Endothelial cell of umbilical vein (primary cell): ENCODE measurements around the gene TRAK1.

Experiments
- EZH2 ChIP-seq: IDR thresholded peaks from 2 replicates; pipeline ENCODE4 v1.6.1; 2012; ENCODE audit warnings: borderline replicate concordance, low read depth, mild to moderate bottlenecking, moderate library complexity, low read length, inconsistent platforms; ENCODE audit not compliant: severe bottlenecking
- GATA2 ChIP-seq: IDR thresholded peaks from 2 replicates; pipeline ENCODE4 v1.7.0; 2011; ENCODE audit warnings: low read depth, mild to moderate bottlenecking, moderate library complexity, mixed read lengths, low read length; ENCODE audit not compliant: insufficient read length, insufficient read depth
- JUN ChIP-seq: IDR thresholded peaks from 2 replicates; pipeline ENCODE4 v1.6.1; 2011; ENCODE audit warnings: borderline replicate concordance, low read depth; ENCODE audit not compliant: insufficient read length, insufficient read depth
- MYC ChIP-seq: IDR thresholded peaks from one replicate; pipeline ENCODE4 v1.6.1; 2011; ENCODE audit warnings: mild to moderate bottlenecking, low read depth, low read length
- POLR2A ChIP-seq: IDR thresholded peaks from 2 replicates; pipeline ENCODE4 v1.6.1; 2012; ENCODE audit warnings: low read depth, mild to moderate bottlenecking, control low read depth, low read length
- POLR2AphosphoS5 ChIP-seq: IDR thresholded peaks from 2 replicates; pipeline ENCODE4 v1.6.1; 2012; ENCODE audit warnings: low read depth, mild to moderate bottlenecking, control low read depth, low read length, moderate library complexity; ENCODE audit not compliant: insufficient read depth
- TF ChIP-seq, protein P1 (sequence below), 2 donors: IDR thresholded peaks; 1 replicate in 1 of 2; 2 replicates in 1 of 2; pipeline ENCODE4 v1.5.1; 2011; ENCODE audit warnings: low read length in 2 of 2, mild to moderate bottlenecking in 2 of 2, moderate library complexity in 2 of 2, control low read depth in 1 of 2, inconsistent platforms in 1 of 2, low read depth in 1 of 2; ENCODE audit not compliant: insufficient read depth in 1 of 2; ENCODE audit errors: extremely low read depth in 1 of 2

DNA sequence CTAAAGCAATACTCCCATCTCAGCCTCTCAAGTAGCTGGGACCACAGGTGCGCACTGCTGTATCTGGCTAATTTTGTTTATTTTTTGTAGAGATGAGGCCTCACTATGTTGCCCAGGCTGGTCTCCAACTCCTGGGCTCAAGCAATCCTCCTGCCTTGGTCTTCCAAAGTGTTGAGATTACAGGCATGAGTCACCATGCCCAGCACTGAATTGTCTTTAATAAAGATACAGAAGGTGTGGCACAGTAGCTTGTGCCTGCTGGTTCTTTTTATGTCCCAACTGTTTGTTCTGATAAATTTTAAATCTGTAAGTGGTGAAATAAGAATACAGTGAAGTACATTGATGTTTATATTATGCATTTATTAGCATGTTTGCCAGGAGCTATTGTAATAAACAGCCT lies 20.6 kb upstream of the TRAK1 start:
- TF ChIP-seq POLR2A (no peak), GATA2 (no peak), EZH2 (no peak), JUN (no peak), POLR2AphosphoS5 (no peak), MYC (no peak)
- TF ChIP-seq, protein P1, sequence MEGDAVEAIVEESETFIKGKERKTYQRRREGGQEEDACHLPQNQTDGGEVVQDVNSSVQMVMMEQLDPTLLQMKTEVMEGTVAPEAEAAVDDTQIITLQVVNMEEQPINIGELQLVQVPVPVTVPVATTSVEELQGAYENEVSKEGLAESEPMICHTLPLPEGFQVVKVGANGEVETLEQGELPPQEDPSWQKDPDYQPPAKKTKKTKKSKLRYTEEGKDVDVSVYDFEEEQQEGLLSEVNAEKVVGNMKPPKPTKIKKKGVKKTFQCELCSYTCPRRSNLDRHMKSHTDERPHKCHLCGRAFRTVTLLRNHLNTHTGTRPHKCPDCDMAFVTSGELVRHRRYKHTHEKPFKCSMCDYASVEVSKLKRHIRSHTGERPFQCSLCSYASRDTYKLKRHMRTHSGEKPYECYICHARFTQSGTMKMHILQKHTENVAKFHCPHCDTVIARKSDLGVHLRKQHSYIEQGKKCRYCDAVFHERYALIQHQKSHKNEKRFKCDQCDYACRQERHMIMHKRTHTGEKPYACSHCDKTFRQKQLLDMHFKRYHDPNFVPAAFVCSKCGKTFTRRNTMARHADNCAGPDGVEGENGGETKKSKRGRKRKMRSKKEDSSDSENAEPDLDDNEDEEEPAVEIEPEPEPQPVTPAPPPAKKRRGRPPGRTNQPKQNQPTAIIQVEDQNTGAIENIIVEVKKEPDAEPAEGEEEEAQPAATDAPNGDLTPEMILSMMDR (IDR thresholded peaks at IDR 0.05; ENCODE audit: extremely low read depth in 1 of 2, insufficient read depth in 1 of 2, low read depth in 1 of 2, low read length in 2 of 2), result no peak
